Lower leg skin (tissue), 4 donors: ENCODE results near the gene PLXNB3. TPM values are rescaled to one million over a fixed set of nuclear protein-coding genes. Genes with fewer than 3 reads are reported as not detected.

Experiments used
- DNase-seq, 2 donors: peaks; one replicate each; pipeline ENCODE4 v3.0.0-alpha.2; 2019; ENCODE audit warnings: low spot score in 2 of 2
- H3K4me3 ChIP-seq: fragments of 200-600 bp; sonication (generic); 2 replicates; pipeline ENCODE4 v1.5.1; 2017; ENCODE audit warnings: mild to moderate bottlenecking, low read depth; ENCODE audit not compliant: poor library complexity, severe bottlenecking
- POLR2A ChIP-seq, 2 donors: fragments of 450-650 bp; IDR thresholded peaks; one replicate each; pipeline ENCODE4 v1.6.1; 2016 to 2017; ENCODE audit warnings: antibody characterized with exemption in 2 of 2, mild to moderate bottlenecking in 1 of 2, moderate library complexity in 1 of 2
- WGBS, 2 donors: methylation state at CpG; one replicate each; pipeline ENCODE4 v1.1.5; 2018; 5-methylcytosine and 5-hydroxymethylcytosine counted together
- intact Hi-C: fragments of 100-400 bp; cut with DNase I; formaldehyde crosslinking; loops from one replicate; pipeline ENCODE4 v1.15.0; 2023; ENCODE audit warnings: low total_unique reads
- total RNA-seq, 4 donors: library from RNA; depleted of rRNA; stranded (reverse); fragments of >200 nt; gene quantifications; one replicate each; pipeline ENCODE4 v1.1.0, GENCODE V29; 2016
- TF ChIP-seq, protein P1 (sequence below), 3 donors: fragments of 450-650 bp; IDR thresholded peaks; one replicate each; pipeline ENCODE4 v1.5.1; 2016; ENCODE audit warnings: antibody characterized with exemption in 3 of 3, mild to moderate bottlenecking in 3 of 3, moderate library complexity in 2 of 3

The PLXNB3 gene
- total RNA-seq, 4 donors from 2014 or later, result 10.9 to 21.9 (median 12.3) TPM

DNA sequence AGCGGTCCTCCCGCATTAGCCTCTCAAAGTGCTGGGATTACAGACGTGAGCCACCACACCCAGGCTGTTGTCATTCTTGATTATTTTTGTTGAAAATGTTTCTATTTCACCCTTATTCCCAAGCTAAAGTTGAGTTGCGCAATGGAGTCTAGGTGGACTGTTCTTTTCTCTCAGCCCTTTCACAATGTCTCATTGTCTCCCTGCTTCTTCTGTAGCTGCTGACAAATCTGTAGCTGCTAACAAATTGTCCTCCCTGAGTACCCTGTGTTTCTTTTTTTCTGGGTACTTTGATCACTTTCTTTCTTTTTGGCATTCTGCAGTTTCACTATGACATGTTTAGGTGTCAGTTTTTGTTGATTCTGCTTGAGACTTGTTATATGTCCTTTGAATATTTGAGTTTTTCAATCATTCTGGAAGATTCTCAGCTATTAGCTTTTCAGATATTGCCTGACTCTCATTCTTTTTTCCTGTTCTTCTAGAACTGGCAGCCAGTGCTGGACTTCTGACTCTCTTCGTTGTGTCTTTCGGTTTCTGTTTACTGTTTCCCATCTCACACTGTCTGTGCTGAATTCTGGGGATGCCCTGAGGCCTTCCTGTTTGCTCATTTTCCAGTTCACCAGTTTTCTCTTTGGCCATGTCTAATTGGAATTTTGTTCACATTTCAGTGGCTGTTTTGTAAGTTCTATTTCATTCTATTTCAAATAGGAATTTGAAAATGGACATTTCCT, 32.8 kb upstream of the PLXNB3 start:
- intact Hi-C loops, result no loop called here
- H3K4me3 ChIP-seq, result no peak overlapping the region
- no peak for DNase-seq
- WGBS, 2 donors, result 88 to 89% methylated on average over 6 of the region's 6 CpGs
- no peak for TF ChIP-seq POLR2A (IDR thresholded peaks at IDR 0.05)
- TF ChIP-seq, protein P1, sequence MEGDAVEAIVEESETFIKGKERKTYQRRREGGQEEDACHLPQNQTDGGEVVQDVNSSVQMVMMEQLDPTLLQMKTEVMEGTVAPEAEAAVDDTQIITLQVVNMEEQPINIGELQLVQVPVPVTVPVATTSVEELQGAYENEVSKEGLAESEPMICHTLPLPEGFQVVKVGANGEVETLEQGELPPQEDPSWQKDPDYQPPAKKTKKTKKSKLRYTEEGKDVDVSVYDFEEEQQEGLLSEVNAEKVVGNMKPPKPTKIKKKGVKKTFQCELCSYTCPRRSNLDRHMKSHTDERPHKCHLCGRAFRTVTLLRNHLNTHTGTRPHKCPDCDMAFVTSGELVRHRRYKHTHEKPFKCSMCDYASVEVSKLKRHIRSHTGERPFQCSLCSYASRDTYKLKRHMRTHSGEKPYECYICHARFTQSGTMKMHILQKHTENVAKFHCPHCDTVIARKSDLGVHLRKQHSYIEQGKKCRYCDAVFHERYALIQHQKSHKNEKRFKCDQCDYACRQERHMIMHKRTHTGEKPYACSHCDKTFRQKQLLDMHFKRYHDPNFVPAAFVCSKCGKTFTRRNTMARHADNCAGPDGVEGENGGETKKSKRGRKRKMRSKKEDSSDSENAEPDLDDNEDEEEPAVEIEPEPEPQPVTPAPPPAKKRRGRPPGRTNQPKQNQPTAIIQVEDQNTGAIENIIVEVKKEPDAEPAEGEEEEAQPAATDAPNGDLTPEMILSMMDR (IDR thresholded peaks at IDR 0.05), result no peak

DNA sequence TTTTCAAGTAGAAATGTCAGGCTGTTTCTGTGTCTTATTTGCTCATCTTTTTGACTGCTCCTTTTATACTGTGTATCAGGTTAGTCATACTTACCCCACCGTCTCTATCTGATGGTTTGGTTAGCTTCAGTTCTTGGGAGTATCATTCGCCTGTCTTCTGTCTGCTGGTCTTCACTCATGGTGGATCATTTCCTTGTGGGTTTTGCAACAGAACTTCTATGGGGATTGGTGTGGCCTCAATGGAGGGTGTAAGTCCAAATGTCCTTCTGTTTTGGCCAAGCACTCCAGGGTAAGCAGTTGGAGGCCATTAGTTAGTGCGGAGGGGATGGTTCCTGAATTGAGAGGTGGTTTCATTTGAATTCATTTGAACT, 32.2 kb upstream of the PLXNB3 start:
- 87 to 92% methylated on average over 3 of the region's 3 CpGs for WGBS, 2 donors
- DNase-seq, result no peak
- intact Hi-C loops, result no loop called here
- no peak overlapping the region for H3K4me3 ChIP-seq
- no peak for TF ChIP-seq POLR2A (IDR thresholded peaks at IDR 0.05)

GRCh38 chrX:153732401-153732800, 31.6 kb upstream of the PLXNB3 start:
- intact Hi-C loops, result no loop called here
- no peak overlapping the region for H3K4me3 ChIP-seq
- TF ChIP-seq POLR2A (IDR thresholded peaks at IDR 0.05), result no peak
- TF ChIP-seq, protein P1 (IDR thresholded peaks at IDR 0.05), result no peak
- WGBS, 2 donors, result 46 to 86% methylated on average over 5 to 14 of the region's 14 CpGs
- no peak for DNase-seq

- TF ChIP-seq, protein P1 (IDR thresholded peaks at IDR 0.05), result no peak
- TF ChIP-seq POLR2A (IDR thresholded peaks at IDR 0.05), result no peak
- intact Hi-C loops, result no loop called here
- DNase-seq, result no peak
- H3K4me3 ChIP-seq, result no peak overlapping the region
- 86 to 93% methylated on average over 15 of the region's 15 CpGs for WGBS, 2 donors
Measured at GRCh38 chrX:153733651-153734240, 30.3 kb upstream of the PLXNB3 start.

DNA sequence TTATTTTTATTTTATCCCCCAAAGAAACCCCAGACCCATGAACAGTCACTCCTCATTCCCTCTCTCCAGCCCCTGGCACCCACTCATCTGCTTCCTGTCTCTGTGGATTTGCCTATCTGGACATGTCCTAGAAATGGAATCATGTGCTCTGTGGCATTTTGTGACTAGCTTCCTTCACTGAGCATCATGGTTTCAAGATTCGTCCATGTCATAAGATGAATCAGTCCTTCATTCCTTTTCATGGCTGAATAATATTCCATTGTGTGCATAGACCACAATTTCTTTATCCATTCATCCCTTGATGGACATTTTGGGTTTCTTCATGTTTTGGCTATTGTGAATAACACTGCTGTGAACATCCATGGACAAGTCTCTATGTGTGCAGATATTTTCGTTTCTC, 29.2 kb upstream of the PLXNB3 start:
- intact Hi-C loops, result no loop called here
- no peak for TF ChIP-seq POLR2A (IDR thresholded peaks at IDR 0.05)
- TF ChIP-seq, protein P1 (IDR thresholded peaks at IDR 0.05), result no peak
- DNase-seq, result no peak
- no peak overlapping the region for H3K4me3 ChIP-seq
- WGBS, 2 donors, result 80 to 90% methylated on average over 2 of the region's 2 CpGs

- WGBS, 2 donors, result 83 to 90% methylated on average over 9 of the region's 9 CpGs
- no peak for TF ChIP-seq POLR2A (IDR thresholded peaks at IDR 0.05)
- TF ChIP-seq, protein P1 (IDR thresholded peaks at IDR 0.05), result no peak
- intact Hi-C loops, result no loop called here
- H3K4me3 ChIP-seq, result no peak overlapping the region
- no peak for DNase-seq
Measured at GRCh38 chrX:153735274-153735673, 28.8 kb upstream of the PLXNB3 start.
